Measurements from ENCODE around the gene WDR46.

The WDR46 gene

DNA sequence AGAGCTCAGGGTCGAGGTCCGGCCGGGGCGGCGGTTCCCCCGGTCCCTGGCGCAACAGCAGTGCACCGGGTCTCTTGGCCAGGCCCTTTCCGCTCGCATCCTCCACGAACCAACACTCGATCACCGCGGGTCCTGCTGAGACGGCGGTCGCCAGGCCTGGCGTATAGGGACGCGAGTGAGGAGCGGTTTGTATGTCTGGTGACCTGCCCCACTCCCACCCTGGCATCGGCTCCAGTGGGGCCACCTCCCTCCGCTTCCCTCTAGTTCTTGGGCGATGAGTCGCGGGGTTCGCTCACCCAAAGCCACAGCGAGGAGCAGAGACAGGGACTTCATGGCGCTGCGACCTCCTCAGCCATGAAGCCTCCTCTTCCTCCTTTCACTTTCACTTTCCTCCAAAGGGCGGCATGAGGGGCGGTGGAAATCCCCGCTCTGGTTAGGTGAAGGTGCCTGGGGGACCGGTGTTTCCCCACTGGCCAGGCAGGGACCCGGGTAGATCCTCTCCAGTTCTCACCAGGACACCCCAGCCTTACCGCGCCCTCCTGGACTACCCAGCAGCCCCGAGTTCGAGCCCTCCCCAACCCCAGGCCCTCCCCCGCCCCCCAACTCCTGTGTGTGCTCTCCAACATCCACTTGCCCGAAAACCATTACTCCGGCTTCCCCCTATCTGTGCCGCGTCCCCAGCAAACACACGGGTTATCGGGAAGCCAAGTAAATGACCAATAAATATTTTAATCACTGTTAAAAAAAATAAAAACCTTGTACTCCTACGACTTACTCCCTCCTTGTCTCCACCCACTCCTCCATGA lies 24.9 kb upstream of the WDR46 start, which contains the start of gene TAPBP:
TAPBP (minus strand) TSS at position 370 of the 806 bp plus-strand sequence; CDS start at position 333, 37 bp downstream.
- DNase-seq = peak; percentile 90

DNA sequence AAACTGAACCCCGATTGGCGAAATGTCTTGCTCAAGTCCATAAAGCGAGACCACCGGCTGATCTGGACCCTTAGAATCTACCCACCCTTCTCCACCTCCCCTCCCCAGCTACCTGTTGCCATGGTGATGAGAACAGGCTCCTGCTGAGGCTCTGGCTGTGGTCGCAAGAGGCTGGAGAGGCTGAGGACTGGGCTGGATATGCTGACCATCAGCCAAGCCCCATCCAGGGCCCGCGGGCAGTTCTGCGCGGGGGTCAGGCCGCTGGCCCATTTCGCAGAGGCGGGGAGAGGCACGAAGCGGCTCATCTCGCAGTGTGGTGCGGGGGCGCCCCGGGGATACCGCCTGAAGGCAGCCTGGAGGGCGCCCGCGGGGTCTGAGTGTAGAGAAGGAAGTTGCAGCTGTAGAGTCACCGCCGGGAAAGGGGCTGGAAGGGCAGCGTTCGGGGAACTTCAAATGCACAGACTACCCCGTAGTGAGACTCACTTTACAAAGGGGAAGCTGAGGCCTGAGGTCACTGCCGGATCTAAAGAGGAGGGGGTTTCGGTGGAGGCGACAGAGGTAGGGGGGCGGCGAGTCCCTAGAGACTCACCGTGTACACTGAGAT lies 24.2 kb upstream of the WDR46 start:
- peak; percentile 79 for DNase-seq

DNA sequence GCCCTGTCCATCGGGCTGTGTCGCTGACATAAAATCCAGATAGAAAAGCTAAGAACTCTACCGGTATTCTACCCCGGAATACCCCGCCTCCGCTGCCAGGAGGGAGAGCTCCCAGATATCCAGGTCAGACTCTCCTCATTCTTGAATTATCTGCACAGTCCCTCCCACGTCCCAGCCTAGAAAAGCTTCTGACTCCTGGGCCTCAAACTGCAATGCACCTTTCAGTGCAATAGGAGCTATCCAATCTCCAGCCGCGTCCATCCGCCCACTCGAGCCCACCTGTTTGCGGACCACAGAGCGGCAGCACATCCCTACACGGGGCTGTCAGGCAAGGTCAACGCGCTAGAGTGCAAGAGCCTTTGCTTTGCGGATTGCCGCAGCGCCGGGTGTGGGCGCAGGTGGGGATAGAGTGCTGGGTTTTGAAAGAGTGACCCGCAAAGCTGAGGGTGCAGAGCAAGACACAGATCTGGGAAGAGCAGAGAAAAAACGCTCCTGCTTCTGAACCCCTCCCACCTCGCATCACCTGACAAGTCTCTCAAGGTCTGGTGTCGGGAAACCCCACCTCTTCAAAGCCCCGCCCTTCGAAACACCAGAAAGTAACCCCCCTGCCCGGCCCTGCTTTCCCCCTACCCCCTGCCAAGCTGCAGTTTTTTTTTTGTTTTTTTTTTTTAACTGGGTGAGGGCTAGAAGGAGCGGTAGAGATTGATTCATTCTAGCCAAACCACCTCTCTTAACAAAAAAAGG lies 23.5 kb upstream of the WDR46 start:
- DNase-seq = peak; percentile 72

DNA sequence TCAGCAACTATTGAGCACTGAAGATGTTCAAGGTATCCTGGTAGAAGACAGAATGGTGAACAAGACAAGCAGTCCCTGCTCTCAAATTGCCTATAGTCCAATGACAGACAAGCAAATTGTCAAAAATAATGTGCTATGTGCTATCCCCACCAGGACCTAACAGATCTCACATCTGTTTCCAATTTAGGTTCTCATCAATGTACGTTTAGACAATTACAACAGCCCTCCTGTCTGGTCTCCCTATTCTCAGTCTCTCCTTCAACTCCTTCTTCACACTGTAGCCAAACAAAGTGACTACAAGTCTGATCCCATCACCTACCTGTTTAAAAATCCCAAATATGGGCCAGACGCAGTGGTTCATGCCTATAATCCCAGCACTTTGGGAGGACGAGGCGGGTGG lies 17.3 kb upstream of the WDR46 start:
- DNase-seq = no peak

DNA sequence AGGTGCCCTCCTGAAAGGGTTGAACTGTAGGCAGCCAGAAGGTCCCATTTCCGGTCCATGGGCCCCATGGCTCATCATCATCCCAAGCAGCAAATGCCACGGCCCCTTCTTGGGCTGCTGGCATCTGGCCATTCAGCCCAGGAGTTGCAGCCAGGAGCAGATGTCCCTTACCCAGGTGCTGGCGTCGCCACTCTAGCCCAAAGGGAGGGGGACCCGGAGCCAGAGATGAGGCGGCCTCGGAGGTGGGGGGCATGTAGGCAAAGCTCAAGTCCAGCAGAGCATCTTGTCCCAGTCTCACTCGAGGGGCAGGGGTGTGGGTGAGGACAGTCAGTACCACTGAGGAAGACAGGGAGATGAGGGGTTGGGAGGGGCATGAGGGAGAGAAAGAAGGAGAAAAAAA lies 16.0 kb upstream of the WDR46 start:
- no peak for DNase-seq

DNA sequence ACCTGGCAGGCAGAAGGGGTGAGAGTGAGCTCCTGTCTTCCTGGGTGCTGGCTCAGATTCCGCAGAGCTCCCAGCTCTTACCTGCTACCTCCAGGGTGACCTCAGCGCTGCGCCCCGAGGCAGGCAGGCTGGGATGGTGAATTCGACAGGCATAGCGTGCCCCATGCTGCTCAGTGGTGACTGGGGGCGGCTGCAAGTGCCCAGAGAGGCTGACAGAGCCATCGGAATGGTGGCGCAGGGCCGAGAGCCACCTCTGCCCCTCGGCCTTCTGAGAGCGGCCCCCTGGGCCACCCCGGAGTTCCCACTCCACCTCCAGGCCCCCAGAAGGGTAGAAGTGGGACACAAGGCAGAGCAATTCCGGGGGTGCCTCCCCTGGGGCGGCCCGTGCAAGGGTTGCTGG lies 15.2 kb upstream of the WDR46 start:
- no peak for DNase-seq

DNA sequence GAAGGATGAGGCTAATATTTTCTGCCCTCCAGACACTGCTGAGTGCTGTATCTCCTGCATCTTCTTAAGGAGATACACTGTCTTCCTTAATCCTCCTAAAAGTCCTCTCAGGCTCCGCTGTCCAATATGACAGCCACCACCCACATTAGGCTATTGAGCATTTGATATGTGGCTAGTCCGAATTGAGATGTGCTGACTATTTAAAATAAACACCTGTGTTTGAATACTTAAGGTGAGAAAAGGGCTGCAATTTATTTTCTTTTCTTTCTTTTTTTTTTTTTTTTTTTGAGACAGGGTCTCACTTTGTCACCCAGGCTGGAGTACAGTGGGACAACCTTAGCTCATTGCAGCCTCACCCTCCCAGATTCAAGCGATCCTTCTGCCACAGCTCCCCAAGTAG lies 12.8 kb upstream of the WDR46 start:
- no peak for DNase-seq

DNA sequence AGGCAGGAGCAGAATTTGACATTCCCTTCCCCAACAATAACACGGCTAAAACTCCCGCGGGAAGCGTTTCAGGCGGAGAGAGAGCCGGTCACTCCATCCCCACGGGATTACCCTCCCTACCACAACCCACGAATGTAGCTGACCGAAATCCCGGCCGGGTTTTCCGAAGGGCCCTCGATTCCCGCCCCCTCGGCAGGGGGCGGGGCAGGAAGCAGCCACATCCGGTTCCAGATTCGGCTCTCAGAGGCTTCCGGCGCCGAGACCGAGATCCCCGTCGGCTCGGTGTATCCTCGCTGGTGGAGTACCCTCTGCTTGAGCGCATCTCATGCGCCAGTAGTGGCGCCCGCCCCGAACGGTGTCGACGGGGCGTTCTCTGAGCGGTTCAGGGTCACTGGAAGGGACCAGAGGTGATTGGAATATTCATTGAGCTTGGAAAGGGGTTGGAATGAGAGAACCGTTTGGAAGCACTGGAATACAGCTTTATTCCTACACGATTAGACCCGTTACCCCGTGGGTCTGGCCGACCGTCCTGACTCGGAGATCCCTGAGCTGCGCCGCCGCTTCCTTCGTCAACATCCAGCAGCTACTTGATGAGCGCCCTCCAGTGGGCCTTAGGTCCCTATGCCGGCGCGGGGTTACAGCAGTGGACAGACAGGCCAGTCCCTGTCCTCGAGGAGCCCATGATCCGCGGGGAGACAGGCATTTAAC lies 10.4 kb upstream of the WDR46 start:
- peak; percentile 99 for DNase-seq

DNA sequence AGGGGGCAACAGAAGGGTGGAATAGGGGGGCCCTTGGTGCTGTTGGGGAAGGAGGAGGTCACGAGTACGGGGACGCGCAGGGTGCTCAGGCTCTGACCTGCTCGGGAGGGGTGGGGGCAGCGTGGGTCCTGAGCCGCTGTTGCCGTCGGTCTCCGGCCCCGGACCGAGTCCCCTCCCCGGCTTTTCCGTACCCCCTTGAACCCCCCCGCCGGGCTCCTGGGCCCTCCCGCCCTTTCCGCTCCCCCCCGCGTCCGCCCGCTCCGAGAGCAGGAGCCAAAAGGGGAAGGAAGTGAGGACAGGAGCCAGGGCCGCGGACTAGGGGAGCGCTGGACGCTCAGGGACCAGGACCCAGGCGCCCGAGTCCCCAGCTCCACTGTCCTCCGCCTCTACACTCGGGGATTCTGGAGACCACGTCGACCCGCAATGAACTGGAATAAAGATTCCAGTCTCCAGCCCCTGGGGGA lies 9.8 kb upstream of the WDR46 start, which contains the start of gene RGL2:
RGL2 (minus strand) TSS at position 170 of the 464 bp plus-strand sequence. CDS start 332 bp downstream, outside the sequence.
- peak; percentile 93 for DNase-seq

DNA sequence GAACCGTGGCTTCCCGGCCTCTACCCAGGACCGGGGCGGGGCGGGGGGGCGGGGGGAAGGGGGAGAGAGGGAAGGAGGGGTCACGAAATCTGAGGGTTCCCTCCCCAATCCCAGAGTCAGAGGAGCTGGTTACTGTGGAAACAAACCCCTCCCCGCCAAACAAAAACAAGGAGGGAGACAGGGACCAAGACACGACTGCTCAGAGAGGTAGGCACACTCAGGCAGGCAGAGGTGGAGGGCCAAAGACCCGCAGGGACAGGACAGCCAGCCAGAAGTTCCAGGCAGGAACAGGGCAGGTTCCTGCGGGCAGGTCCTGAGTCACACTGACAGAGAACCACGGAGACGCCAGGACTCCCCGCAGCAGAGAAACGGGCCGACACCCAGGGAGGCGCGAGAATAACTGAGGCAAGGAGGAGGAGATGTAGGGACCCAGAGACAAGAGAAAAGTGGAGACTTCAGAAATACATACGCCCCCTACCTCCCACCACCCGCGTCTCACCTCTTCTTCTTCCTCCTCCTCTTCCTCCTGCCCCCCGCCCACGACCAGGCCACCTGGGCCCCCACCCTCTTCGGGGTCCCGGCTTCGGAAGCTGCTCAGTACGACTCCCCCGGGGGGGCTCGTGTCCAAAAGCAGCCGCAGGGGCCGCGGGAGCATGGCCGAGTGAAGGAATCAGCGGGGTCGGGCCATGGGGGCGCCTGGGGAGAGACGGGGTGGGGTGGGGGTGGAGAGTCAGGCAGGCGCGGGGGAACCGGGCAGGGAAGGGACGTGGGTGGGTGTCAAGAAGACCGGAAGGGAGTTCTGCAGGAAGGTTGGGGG lies 9.1 kb upstream of the WDR46 start:
- peak; percentile 85 for DNase-seq

DNA sequence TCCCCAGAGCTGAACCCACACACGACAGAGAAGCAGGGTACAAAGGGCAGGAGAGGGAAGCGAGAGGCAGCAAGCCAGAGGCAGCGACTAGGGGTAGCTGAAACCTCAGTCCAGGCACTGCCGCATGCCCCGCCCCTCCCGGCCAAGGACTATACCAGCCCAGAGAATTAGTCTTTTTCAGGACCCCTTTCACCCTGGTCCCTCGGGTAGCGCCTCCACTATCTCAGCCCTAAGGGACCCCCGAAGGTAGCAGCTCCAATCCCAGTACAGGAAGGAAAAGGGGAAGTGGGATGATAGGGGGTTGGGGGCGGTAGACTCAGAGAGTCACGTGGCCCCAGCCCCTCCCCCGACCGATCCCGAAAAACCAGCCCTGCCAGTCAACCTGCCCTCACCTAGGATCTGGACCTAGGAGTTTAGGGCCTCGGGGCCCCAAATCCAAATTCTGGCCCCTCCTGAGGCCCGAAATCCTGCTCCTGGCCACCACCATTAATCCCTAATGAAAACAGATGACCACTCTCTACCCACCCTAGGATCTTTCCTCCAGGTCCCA lies 8.4 kb upstream of the WDR46 start:
- peak; percentile 74 for DNase-seq

DNA sequence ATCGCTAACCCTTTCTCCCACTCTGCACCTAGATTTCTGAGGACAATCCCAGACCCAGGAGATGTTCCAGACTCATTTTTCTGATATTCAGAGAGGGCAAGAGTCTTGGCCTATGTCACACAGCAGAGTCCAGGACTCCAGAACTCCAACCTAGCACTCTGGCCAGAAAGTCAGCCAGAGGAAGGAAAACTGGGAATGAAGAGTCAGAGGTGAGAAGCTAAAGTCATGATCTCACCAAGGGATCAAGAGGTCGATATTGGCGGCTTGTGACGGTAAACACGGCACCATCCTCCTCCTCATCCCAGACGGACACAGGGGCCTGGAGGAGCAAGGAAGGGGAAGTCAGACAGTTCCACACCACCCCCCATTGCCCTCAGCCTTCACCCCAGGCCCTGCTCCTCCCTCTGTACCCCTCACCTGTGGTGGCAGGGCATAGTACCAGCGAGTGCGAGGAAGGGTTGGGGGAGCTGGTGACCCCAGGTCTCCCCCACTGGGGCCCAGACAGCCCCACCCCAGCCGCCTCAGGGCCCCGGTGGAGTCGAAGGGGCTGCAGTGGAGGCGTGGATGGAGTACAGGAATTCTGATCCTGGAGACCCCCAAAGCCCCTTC lies 7.9 kb upstream of the WDR46 start:
- no peak for DNase-seq

DNA sequence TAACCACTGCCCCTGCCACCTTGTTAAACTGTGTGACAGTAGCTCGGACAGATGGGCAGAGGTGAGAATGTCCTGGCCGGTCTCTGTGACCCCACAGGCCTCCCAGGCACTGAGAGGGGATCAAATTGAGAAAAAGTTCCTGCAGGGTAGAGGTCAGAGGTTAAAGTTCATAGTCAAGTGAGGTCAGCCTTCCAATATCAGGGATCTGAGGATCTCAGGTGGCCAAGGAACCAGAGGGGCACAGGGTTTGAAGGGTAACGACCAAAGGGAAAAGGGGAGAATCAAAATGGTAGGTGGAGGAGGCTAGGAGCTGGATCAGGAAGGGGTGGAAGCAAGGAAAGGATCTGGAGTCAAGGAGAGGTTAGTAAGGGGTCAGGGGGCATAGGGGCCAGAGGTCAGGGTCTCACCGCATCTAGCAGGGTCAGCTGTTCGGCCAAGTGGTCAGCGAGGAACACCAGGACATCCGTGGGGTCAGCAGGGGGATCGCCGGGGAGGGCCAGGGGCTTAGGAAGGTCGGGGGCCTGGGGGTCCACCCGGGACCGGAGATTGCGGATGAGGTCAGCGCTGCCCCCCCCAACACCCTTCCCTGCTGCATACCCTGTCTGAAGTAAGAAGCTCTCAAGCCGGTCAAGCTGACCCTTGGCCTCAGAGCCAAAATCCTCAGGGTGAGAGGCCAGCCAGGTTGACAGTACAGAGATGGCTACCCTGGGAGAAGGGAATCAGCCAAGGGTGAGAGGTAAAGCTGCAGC lies 6.8 kb upstream of the WDR46 start:
- no peak for DNase-seq

DNA sequence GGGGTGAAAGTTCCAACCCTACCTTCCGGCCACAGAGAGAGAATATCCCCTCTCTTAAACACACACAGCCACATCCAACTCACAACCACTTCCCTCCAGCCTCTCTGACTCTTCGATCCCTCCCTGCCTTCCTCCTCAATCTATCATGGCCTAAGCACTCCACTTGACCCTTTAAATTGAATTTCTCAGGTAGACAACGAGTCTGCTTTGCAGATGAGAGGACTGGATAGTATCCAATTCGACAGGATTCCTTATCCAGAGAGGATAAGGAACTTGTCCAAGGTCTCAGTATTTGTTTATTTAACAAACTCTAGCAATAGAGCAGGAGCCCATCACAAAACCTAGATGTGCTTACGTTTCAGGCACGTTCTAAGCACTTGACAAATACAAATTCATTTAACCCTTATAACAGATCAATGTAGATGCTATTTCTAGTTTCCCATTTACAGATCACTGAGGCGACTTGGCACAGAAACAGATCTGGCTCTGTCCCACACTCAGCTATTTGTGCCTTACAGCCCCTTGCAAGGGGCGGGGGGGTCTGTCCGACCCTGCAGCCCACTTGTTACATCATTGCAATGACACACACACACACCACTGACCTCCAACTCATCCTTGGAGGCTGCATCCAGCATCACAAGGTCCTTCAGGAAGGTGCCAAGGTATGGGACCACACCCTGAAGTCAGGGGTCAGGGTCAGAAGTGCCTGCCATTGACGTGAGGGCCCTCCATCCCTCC lies 5.2 kb upstream of the WDR46 start:
- DNase-seq = no peak

DNA sequence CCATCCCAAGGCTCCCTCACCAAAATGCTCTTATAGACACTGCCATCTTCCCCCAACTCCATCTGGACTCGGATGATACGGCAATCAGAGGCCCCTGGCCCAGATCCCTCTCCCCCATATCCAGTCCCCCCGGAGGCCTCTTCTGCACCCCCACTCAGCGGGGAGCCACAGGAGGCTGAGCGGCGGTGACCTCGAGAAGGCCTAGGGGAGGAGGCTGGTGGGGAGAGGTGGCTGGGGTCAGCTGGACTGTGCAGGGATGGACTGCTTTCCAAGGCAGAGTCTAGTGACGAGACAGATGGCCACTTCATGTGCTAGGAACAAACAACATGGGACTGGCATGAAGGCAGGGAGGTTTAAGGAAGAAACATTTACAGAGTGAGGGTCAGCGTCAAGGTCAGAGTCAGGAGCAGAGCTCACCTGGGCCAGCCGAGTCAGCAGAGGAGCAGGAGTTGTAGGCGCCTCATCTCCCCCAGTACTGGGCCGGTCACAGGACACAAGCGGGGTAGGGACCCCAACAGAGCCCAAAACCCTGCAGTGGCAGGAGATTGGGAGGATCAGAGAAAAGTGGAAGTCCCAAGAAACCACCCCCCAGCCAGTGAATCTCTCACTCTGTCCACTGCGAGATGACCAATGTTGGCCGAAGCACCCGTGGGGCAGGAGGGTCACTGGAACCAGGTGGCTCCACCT lies 4.1 kb upstream of the WDR46 start:
- DNase-seq = no peak

DNA sequence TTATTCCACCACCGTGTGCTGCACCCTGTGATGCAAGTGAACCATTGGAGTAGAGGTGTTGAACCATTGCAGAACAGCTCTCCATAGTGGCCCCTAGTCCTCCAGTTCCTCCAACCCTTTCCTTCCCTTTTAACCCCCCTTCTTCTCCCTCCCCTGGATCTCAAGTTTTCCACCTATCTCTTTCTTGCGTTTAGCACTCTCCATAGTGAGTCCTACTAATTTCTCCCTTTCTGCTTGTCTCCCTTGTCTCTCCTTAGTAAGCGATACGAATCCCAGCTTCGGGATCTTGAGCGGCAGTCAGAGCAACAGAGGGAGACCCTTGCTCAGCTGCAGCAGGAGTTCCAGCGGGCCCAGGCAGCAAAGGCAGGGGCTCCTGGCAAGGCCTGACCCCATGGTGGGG lies 1.4 kb upstream of the WDR46 start:
- no peak for DNase-seq

DNA sequence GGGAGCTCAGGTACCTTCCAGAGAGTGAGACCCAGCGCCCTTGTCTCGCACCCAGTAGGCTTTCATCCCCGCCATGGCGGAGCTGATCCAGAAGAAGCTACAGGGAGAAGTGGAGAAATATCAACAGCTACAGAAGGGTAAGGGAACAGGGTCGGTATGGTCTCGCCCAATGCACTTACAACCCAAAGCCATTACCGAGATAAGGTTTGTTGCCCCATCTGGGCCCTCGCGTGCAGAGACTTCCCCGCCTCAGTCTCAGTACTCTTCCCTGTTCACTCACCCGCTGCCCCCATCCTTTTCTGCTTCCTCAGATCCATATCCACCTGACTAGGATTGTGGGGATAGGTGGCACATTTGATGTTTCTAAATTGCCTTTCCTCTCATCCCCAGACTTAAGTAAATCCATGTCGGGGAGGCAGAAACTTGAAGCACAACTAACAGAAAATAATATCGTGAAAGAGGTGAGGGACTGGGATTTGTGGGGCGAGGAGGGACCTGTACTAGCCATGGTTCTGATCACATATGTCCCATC lies 811 bp upstream of the WDR46 start:
- peak; percentile 70 for DNase-seq

DNA sequence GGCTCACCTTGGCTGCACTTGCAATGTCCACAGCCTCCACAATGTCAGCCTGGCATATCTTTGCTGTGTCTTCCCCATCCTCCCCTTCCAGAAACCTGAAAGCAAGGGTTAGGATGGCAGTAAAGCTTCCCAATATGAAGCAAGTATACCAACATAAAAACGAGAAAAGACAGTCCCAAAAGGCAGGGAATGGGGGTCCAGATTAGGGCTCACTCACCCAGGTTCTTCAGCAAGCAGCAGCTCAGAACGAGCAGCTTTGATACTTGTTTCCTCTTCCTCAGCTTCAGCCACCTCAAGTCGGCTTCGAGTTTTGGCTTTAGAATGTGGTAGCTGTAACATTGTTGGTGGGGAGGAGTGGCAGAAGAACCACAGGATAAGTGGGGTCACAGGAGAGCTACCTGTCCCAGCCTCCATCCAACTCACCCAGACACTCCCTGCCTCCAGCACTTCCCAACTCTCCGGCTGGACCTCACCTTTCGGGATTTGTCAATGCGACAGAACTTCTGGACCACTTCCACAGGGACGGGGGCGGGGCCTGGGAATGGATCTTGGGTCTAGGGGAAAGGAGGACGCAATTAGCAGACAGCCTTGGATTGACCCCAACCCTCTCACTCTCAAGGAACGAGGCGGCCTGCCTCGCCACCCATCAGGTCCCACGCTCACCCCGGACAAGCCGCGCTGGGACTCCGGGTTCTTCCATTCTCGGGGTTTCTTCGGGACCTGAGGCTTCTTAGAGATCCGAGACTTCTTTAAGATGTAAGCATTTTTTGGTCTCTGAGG lies 708 bp downstream of the WDR46 start:
- no peak for DNase-seq

Data from OCI-M1 (cell line).